Measurements from ENCODE around the gene FAM174A. TPM values are rescaled to one million over a fixed set of nuclear protein-coding genes. Genes with fewer than 3 reads are reported as not detected.

The FAM174A gene
- total RNA-seq, 3 donors from 2014 or later, result 22.3 to 39.5 (median 32.3) TPM

DNA sequence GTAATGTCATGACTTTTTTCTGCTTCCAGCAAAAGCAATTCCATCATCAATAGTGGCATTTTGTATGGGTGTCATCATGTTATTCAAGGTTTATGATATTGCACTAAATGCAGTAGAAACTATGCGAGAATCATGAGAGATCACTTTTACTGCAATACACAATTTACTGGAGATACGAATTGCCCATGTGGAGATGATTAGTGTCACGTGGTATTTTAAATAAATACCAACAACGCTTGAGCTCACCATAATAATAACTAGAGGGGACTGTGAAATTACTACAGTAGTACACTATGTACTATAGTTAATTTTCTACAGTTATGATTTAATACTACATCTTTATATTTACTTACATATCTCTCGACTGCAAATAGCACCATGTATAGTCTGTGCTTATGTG, 49.7 kb downstream of the FAM174A start:
- intact Hi-C loops (cut with DNase I; ENCODE audit: low total_unique reads), result no loop called here
- Histone ChIP-seq H3K9me3 (no peaks in the 10 kb centered on the region), H3K27me3 (no peaks in the 10 kb centered on the region), H3K36me3 (no peaks in the 10 kb centered on the region), H3K4me3 (no peak overlapping the region), H3K4me1 (no peaks in the 10 kb centered on the region), H3K27ac (no peak overlapping the region)
- TF ChIP-seq POLR2AphosphoS5 (IDR thresholded peaks at IDR 0.05) (no peak), POLR2A (IDR thresholded peaks at IDR 0.05) (no peak), CTCF (IDR thresholded peaks at IDR 0.05) (no peak)
- no peak for DNase-seq (ENCODE audit: low spot score in 2 of 2)

DNA sequence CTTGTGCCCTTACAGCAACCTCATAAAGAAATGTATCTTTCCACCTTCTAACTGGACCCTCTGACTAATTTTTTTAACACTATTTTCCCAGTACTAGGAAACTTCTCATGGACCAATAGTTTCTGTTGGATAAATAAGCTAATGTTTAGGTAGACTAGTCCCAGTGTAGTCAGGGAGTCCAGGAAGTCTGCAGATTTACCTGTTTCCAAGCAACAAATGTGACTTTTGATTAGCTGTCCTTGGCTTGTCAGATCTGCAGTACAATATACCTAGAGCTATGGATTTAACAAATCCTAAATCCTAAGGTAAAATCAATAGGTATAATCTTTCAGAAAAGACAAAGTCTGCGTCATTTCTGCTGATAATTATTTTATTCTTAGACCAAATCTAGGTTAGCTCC, 55.7 kb downstream of the FAM174A start:
- H3K4me3 ChIP-seq, result no peak overlapping the region
- H3K36me3 ChIP-seq, result no peaks in the 10 kb centered on the region
- intact Hi-C loops (cut with DNase I; ENCODE audit: low total_unique reads), result no loop called here
- H3K9me3 ChIP-seq, result no peaks in the 10 kb centered on the region
- no peak for TF ChIP-seq POLR2A (IDR thresholded peaks at IDR 0.05)
- no peak for TF ChIP-seq CTCF (IDR thresholded peaks at IDR 0.05)
- no peak for TF ChIP-seq POLR2AphosphoS5 (IDR thresholded peaks at IDR 0.05)
- no peak for DNase-seq (ENCODE audit: low spot score in 2 of 2)
- H3K4me1 ChIP-seq, result no peaks in the 10 kb centered on the region
- no peaks in the 10 kb centered on the region for H3K27me3 ChIP-seq
- H3K27ac ChIP-seq, result no peak overlapping the region

GRCh38 chr5:100595152-100595811, 60.1 kb downstream of the FAM174A start:
- intact Hi-C loops (cut with DNase I; ENCODE audit: low total_unique reads), result no loop called here
- H3K27ac ChIP-seq, result no peak overlapping the region
- H3K9me3 ChIP-seq, result no peaks in the 10 kb centered on the region
- TF ChIP-seq POLR2AphosphoS5 (IDR thresholded peaks at IDR 0.05) (no peak), POLR2A (IDR thresholded peaks at IDR 0.05) (no peak), CTCF (IDR thresholded peaks at IDR 0.05) (no peak)
- no peaks in the 10 kb centered on the region for H3K27me3 ChIP-seq
- H3K4me1 ChIP-seq, result no peaks in the 10 kb centered on the region
- no peak for DNase-seq (ENCODE audit: low spot score in 2 of 2)
- H3K4me3 ChIP-seq, result no peak overlapping the region
- no peaks in the 10 kb centered on the region for H3K36me3 ChIP-seq

- H3K9me3 ChIP-seq, result no peaks in the 10 kb centered on the region
- no peaks in the 10 kb centered on the region for H3K27me3 ChIP-seq
- H3K4me3 ChIP-seq, result no peak overlapping the region
- intact Hi-C loops (cut with DNase I; ENCODE audit: low total_unique reads), result no loop called here
- no peaks in the 10 kb centered on the region for H3K36me3 ChIP-seq
- DNase-seq (ENCODE audit: low spot score in 2 of 2), result no peak
- no peak for TF ChIP-seq POLR2AphosphoS5 (IDR thresholded peaks at IDR 0.05)
- no peak for TF ChIP-seq CTCF (IDR thresholded peaks at IDR 0.05)
- no peak for TF ChIP-seq POLR2A (IDR thresholded peaks at IDR 0.05)
- H3K27ac ChIP-seq, result no peak overlapping the region
- H3K4me1 ChIP-seq, result no peaks in the 10 kb centered on the region
Observed at GRCh38 chr5:100595812-100596173, 60.6 kb downstream of the FAM174A start.

- TF ChIP-seq POLR2AphosphoS5 (IDR thresholded peaks at IDR 0.05) (no peak), CTCF (IDR thresholded peaks at IDR 0.05) (no peak), POLR2A (IDR thresholded peaks at IDR 0.05) (no peak)
- no peaks in the 10 kb centered on the region for H3K27me3 ChIP-seq
- H3K4me1 ChIP-seq, result no peaks in the 10 kb centered on the region
- no peak overlapping the region for H3K4me3 ChIP-seq
- no peaks in the 10 kb centered on the region for H3K36me3 ChIP-seq
- no peak overlapping the region for H3K27ac ChIP-seq
- H3K9me3 ChIP-seq, result no peaks in the 10 kb centered on the region
- DNase-seq (ENCODE audit: low spot score in 2 of 2), result no peak
- intact Hi-C loops (cut with DNase I; ENCODE audit: low total_unique reads), result no loop called here
Observed at GRCh38 chr5:100598446-100598845, 63.3 kb downstream of the FAM174A start.
